ENCODE measurements around the gene PIN1.
"Not testable (repeated sequence)": the region's sequence is repeated elsewhere in the genome, so short reads cannot be mapped to it uniquely, and the experiment has no call there.

GRCh38 chr19:9788604-9789003 lies 46.5 kb upstream of the PIN1 start:
- TF ChIP-seq, protein P1, sequence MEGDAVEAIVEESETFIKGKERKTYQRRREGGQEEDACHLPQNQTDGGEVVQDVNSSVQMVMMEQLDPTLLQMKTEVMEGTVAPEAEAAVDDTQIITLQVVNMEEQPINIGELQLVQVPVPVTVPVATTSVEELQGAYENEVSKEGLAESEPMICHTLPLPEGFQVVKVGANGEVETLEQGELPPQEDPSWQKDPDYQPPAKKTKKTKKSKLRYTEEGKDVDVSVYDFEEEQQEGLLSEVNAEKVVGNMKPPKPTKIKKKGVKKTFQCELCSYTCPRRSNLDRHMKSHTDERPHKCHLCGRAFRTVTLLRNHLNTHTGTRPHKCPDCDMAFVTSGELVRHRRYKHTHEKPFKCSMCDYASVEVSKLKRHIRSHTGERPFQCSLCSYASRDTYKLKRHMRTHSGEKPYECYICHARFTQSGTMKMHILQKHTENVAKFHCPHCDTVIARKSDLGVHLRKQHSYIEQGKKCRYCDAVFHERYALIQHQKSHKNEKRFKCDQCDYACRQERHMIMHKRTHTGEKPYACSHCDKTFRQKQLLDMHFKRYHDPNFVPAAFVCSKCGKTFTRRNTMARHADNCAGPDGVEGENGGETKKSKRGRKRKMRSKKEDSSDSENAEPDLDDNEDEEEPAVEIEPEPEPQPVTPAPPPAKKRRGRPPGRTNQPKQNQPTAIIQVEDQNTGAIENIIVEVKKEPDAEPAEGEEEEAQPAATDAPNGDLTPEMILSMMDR (IDR thresholded peaks at IDR 0.05) = not testable (repeated sequence)
- not testable (repeated sequence) for TF ChIP-seq ZFX (IDR thresholded peaks at IDR 0.05; ENCODE audit: borderline replicate concordance)

Measured in 22Rv1 (cell line).